ENCODE measurements around the gene PIAS1.

- TF ChIP-seq POLR2A (IDR thresholded peaks at IDR 0.05) (no peak), CTCF (IDR thresholded peaks at IDR 0.05) (no peak)
Measured at GRCh38 chr15:68143785-68144184, 89.7 kb downstream of the PIAS1 start.

Measured in body of pancreas (tissue), 4 donors.